HG02943 (cell line): ENCODE data around the gene FGF14.
"Not testable (repeated sequence)": the region's sequence is repeated elsewhere in the genome, so short reads cannot be mapped to it uniquely, and the experiment has no call there.

Experiments used
- ATAC-seq: cut with Tn5 transposase; IDR thresholded peaks from one replicate; pipeline ENCODE4 v1.9.1; 2021; ENCODE audit warnings: mild to moderate bottlenecking, low read depth, moderate library complexity; ENCODE audit not compliant: unreplicated experiment

The FGF14 gene

GRCh38 chr13:102068323-102068722 is 333.5 kb downstream of the FGF14 start:
- not testable (repeated sequence) for ATAC-seq

GRCh38 chr13:102055090-102055779 is 346.6 kb downstream of the FGF14 start:
- ATAC-seq = no peak

GRCh38 chr13:102049853-102050252 is 352.0 kb downstream of the FGF14 start:
- no peak for ATAC-seq

DNA sequence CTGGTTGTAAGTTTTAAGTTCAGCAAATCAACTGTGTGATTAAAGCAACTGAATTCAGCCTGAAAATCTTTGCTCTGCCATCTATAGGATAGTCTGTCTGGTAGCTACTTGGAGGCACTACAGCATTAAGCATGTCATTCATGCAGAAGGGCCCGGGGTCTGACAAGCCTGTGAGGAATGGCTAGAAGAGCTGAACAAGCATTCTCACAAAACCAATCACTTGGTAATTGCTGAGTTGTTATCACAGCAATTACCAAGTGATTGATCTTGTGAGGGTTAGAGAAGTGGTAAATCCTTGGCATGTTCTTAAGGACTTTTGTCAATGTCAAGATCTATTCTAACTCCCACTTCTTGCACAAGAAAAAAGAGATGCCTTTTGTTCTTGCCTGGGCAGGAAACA is 356.1 kb downstream of the FGF14 start:
- ATAC-seq = no peak

DNA sequence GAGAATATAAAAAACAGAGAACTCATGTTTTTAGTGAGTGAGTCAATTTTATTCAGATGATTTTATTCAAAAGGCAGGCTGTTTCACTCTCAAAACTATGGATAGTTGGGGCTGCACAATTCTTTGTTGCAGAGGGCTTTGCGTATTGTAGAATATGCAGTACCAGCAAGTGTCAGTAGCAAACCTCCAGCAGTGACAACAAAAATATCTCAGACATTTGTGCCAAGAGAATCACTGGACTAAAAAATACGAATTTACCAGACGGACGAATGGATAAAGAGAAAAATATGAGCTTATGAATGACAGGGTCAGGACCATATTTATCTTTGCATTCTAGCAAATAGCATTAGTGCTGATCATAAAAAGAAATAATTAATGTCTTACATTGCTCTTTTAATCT is 359.1 kb downstream of the FGF14 start:
- ATAC-seq = no peak

GRCh38 chr13:102041544-102041943 is 360.3 kb downstream of the FGF14 start:
- no peak for ATAC-seq

DNA sequence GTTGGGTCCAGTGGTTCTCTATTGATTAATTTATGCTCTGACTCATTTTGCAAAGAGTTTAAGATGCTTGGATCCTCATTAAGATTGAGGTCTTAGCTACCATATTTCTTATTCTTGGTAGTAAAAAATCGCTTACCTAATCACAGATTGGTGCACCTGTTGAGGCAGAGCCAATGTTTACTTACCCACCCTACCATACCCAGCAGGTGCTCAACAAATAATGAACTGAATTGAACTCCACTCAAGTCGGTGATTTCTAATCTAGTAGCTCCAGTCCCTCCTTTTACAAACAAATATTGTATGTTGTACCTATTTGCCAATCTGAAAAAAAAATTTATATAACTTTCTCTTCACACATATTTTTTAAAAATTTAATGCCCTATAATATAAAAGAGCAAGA is 361.0 kb downstream of the FGF14 start:
- ATAC-seq = no peak

- ATAC-seq = no peak
These were observed 362.6 kb downstream of the FGF14 start for GRCh38 chr13:102039264-102039663.

- no peak for ATAC-seq
These were observed 363.1 kb downstream of the FGF14 start for GRCh38 chr13:102038787-102039186.

DNA sequence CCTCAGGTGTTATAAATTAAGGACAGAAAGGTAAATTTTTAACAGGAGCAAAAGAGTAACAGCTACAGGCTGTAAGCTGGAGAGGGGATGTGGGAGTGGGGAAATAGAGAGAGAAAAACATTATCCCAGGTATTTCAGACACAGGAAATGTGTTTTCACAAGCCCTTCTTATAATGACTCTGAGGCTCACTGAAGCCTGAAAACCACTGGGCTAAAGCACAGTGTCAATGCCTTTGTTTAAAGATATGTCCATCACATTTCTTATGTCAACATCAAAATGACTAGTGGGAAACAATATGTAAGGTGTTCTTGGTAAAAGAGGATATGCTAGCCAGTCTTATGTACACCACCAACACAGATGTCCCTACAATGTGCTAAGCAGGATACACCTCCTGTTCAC is 365.9 kb downstream of the FGF14 start:
- no peak for ATAC-seq

DNA sequence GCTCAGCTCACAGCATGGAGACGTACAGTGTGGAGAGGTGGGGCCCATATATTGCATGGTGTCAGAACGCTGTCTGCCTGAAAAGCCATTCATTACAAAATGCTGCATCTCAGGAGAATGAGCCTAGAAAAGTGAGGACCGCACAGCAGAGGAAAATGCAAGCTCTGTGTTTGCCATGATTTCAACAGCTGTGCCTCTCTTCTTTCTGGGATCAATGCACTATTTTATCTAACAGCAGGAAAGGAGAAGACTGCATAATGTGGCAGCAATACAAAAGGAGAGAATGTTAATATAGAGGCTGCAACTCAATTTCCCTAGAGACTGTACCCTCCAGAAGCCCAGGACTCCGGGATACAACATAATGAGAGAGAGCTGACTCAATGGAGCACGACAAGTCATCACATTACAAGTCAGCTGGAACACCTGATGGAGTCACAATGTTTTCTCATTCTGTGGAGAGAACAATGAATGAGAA is 368.0 kb downstream of the FGF14 start:
- ATAC-seq = no peak

DNA sequence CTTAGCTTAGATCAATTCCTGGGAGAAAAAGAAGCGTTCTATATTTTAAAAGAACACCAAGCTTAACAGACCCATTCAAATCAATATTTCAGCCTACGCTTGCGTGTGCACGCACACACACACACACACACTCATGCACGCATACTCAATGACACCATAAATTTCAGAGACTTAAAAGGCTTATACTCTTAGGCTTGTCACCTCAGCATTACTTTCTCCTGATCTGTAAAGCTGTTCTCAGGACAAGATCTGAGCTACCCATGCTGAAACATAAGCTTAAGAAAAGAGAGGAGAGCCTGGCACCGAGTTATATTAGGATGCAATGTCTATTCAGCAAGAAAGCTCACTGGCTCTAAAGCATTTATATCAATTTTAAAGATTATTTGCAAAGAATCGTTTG is 368.5 kb downstream of the FGF14 start:
- no peak for ATAC-seq

GRCh38 chr13:102028868-102029267 is 373.0 kb downstream of the FGF14 start:
- no peak for ATAC-seq

DNA sequence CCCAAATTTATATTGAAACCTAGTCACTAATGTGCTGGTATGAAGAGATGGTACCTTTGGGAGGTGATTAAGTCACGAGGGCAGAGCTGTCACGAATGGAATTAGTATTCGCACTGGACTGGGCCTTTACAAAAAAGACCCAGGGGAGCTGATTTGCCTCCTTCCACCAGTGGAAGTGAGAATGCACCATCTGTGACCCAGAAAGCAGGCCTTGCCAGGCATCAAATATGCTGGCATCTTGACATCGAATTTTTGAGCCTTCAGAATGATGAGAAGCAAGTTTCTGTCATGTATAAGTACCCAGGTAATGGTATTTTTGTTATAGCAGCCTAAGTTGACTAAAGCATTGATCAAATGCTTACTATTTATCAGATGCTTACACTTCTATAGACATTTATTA is 373.6 kb downstream of the FGF14 start:
- no peak for ATAC-seq

GRCh38 chr13:102021777-102022176 is 380.1 kb downstream of the FGF14 start:
- no peak for ATAC-seq

- ATAC-seq = no peak
These were observed 381.1 kb downstream of the FGF14 start for GRCh38 chr13:102020611-102021216.

DNA sequence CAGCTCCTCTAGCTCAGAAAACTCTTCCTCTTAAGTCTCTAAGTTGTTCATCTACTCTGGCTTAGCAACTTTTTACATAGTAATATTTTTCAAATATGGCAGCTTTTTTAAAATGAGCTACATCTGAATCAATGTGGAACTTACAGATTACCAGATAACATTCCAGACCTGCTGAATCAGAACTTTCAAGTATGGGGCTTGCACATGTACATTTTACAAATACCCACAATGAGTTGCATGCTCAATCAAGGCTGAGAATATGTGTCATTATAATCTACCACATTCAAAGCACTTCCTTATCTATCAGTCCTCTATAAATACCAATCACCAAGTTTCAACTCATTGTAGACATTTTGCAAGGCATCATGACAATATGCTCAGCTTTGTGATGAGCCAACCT is 383.1 kb downstream of the FGF14 start:
- ATAC-seq = no peak

- ATAC-seq = no peak
These were observed 384.6 kb downstream of the FGF14 start for GRCh38 chr13:102017248-102017647.

GRCh38 chr13:102012299-102013293 is 389.3 kb downstream of the FGF14 start:
- no peak for ATAC-seq

GRCh38 chr13:102011455-102011854 is 390.4 kb downstream of the FGF14 start:
- ATAC-seq = not testable (repeated sequence)
